Endothelial cell of umbilical vein (primary cell): ENCODE data around the gene SUPT20HL1.

Experiments used
- CTCF ChIP-seq, 2 donors: IDR thresholded peaks; 1 replicate in 1 of 2; 2 replicates in 1 of 2; pipeline ENCODE4 v1.5.1; 2011; ENCODE audit warnings: low read length in 2 of 2, mild to moderate bottlenecking in 2 of 2, moderate library complexity in 2 of 2, control low read depth in 1 of 2, inconsistent platforms in 1 of 2, low read depth in 1 of 2; ENCODE audit not compliant: insufficient read depth in 1 of 2; ENCODE audit errors: extremely low read depth in 1 of 2
- POLR2AphosphoS5 ChIP-seq: IDR thresholded peaks from 2 replicates; pipeline ENCODE4 v1.6.1; 2012; ENCODE audit warnings: low read depth, mild to moderate bottlenecking, control low read depth, low read length, moderate library complexity; ENCODE audit not compliant: insufficient read depth

- TF ChIP-seq POLR2AphosphoS5 (no peak), CTCF (IDR thresholded peaks at IDR 0.05; ENCODE audit: extremely low read depth in 1 of 2, insufficient read depth in 1 of 2, low read depth in 1 of 2, low read length in 2 of 2) (no peak)
These were observed 24.6 kb upstream of the SUPT20HL1 start for GRCh38 chrX:24335871-24336270.
